Right lobe of liver (tissue), 6 donors: Measurements from ENCODE around the gene ITM2C. TPM values are rescaled to one million over a fixed set of nuclear protein-coding genes. Genes with fewer than 3 reads are reported as not detected.
A peak's percentile ranks its signal among the peaks of the same experiment; 100 is the strongest.

Experiments used
- ATAC-seq, 4 donors: fragments of 200-7000 bp; cut with Tn5 transposase; one replicate each; pipeline ENCODE4 v1.9.1; 2020; ENCODE audit warnings: mild to moderate bottlenecking in 4 of 4, moderate library complexity in 4 of 4
- DNase-seq, 3 donors: peaks; one replicate each; pipeline ENCODE4 v3.0.0-alpha.2; 2020
- H3K27ac ChIP-seq, 3 donors: fragments of 200-600 bp; one replicate each; pipeline ENCODE4 v1.8.0; 2022
- H3K27me3 ChIP-seq, 2 donors: fragments of 200-600 bp; one replicate each; pipeline ENCODE4 v1.8.0; 2022
- H3K36me3 ChIP-seq, 4 donors: fragments of 200-600 bp; sonication (generic) in 1 of 4; one replicate each; pipeline versions ENCODE4 v1.5.1 to v1.8.0; 2017 to 2022; ENCODE audit warnings: control low read depth in 1 of 4
- H3K4me1 ChIP-seq, 4 donors: fragments of 200-600 bp; sonication (generic) in 1 of 4; one replicate each; pipeline versions ENCODE4 v1.5.1 to v1.8.0; 2017 to 2022; ENCODE audit warnings: control low read depth in 1 of 4
- H3K4me3 ChIP-seq, 3 donors: fragments of 200-600 bp; one replicate each; pipeline ENCODE4 v1.8.0; 2022
- H3K9me3 ChIP-seq, 4 donors: fragments of 200-600 bp; sonication (generic) in 1 of 4; one replicate each; pipeline versions ENCODE4 v1.5.1 to v1.8.0; 2017 to 2022; ENCODE audit warnings: control low read depth in 1 of 4
- POLR2A ChIP-seq: fragments of 450-650 bp; IDR thresholded peaks from one replicate; pipeline ENCODE4 v1.6.1; 2017; ENCODE audit warnings: antibody characterized with exemption, mild to moderate bottlenecking
- WGBS: methylation state at CpG from one replicate; pipeline ENCODE4 v1.1.6; 2018; ENCODE audit warnings: low coverage, low lambda C conversion rate; ENCODE audit not compliant: insufficient coverage; ENCODE audit errors: missing lambda C conversion rate; 5-methylcytosine and 5-hydroxymethylcytosine counted together
- intact Hi-C, 2 donors: fragments of 100-400 bp; cut with DNase I; formaldehyde crosslinking; loops; one replicate each; pipeline versions ENCODE4 v1.11.2 to v1.14.1; 2022
- total RNA-seq, 6 experiments: library from RNA; depleted of rRNA in 2 of 6; stranded (reverse); fragments of >200 nt in 2 of 6; fragmentation: NEBNext Ultra II Directional in 3 of 6; extraction: Animal tissue kit (Norgen Biotek cat#: 25700) in 3 of 6; gene quantifications; one replicate each; pipeline versions ENCODE4 v1.1.0 to v1.2.4, GENCODE V29; 2016 to 2023
- TF ChIP-seq, protein P1 (sequence below), 4 donors: fragments of 200-600 bp in 3 of 4; fragments of 450-650 bp in 1 of 4; IDR thresholded peaks; one replicate each; pipeline versions ENCODE4 v1.5.1 to v1.8.0; 2016 to 2022; ENCODE audit warnings: antibody characterized with exemption in 4 of 4, mild to moderate bottlenecking in 2 of 4
- donor health status: DM: no; HTN: yes; CAD: no.
- donor health status: DM: no; HTN: no; CAD: no.
- donor health status: DM: no; HTN: no; CAD: no.
- donor health status: DM: no; HTN: yes; CAD: no.
- donor health status: DM: no; HTN: yes; CAD: no.

The ITM2C gene
- total RNA-seq, 6 experiments from 2014 or later = 11.1 to 26.9 (median 24.2) TPM

DNA sequence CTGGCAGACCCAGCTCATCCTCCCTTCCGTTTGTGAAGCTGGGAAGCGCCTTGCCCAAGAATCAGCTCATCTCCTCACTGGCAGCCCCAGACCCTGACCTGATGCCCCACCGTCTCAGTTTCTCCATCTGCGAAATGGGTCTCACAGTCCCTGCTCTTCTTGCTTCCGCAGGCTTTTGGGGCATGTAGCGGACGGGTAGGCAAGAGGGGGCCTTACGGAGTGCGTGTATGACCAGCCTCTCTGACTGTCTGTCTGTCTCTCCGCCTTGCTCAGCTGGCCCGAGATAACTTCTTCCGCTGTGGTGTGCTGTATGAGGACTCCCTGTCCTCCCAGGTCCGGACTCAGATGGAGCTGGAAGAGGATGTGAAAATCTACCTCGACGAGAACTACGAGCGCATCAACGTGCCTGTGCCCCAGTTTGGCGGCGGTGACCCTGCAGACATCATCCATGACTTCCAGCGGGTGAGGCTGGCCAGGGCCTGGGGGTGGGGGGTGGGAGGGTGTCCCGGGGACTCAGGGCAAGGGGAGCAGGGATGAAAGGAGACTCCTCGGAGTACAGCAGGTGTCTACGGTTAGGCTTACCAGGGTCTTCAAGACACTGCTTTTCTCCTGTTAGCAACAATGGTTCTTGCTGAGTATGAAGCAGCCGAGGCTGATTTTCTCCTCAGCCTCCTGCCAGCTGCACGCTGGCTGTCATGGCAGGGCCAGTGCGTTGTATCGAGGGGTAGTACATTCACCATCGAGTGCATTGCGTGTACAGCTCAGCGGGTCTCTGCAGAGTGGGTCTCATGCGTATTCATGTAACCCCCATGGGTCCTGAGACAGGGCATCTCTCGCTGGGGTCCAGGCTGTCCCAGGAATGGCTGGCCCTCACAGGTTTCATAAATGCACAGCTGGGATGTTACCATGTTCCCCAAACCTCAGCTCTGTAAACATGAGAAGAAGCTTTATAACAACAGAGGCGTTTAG, 10.9 kb downstream of the ITM2C start:
- no peaks in the 10 kb centered on the region for H3K4me1 ChIP-seq
- TF ChIP-seq, protein P1, sequence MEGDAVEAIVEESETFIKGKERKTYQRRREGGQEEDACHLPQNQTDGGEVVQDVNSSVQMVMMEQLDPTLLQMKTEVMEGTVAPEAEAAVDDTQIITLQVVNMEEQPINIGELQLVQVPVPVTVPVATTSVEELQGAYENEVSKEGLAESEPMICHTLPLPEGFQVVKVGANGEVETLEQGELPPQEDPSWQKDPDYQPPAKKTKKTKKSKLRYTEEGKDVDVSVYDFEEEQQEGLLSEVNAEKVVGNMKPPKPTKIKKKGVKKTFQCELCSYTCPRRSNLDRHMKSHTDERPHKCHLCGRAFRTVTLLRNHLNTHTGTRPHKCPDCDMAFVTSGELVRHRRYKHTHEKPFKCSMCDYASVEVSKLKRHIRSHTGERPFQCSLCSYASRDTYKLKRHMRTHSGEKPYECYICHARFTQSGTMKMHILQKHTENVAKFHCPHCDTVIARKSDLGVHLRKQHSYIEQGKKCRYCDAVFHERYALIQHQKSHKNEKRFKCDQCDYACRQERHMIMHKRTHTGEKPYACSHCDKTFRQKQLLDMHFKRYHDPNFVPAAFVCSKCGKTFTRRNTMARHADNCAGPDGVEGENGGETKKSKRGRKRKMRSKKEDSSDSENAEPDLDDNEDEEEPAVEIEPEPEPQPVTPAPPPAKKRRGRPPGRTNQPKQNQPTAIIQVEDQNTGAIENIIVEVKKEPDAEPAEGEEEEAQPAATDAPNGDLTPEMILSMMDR (IDR thresholded peaks at IDR 0.05) = no peak
- TF ChIP-seq POLR2A = no peak
- WGBS = 94% methylated on average over 3 of the region's 34 CpGs
- no peak overlapping the region for H3K27ac ChIP-seq
- H3K36me3 ChIP-seq = no peaks in the 10 kb centered on the region
- H3K9me3 ChIP-seq = no peaks in the 10 kb centered on the region
- no peaks in the 10 kb centered on the region for H3K27me3 ChIP-seq
- intact Hi-C loops = no loop called here
- peak in 2 of 3 donors; percentile 23 to 32 for DNase-seq
- ATAC-seq = no peak
- H3K4me3 ChIP-seq = no peak overlapping the region

GRCh38 chr2:230877116-230877758, 12.5 kb downstream of the ITM2C start:
- no peak overlapping the region for H3K4me3 ChIP-seq
- no peaks in the 10 kb centered on the region for H3K27me3 ChIP-seq
- 30% methylated on average over 2 of the region's 27 CpGs for WGBS
- DNase-seq = peak in 2 of 3 donors; percentile 40 to 48
- intact Hi-C loops = no loop called here
- no peaks in the 10 kb centered on the region for H3K9me3 ChIP-seq
- no peaks in the 10 kb centered on the region for H3K4me1 ChIP-seq
- TF ChIP-seq, protein P1 (IDR thresholded peaks at IDR 0.05) = no peak
- TF ChIP-seq POLR2A = no peak
- peak in 1 of 4 donors; percentile 9 for ATAC-seq
- H3K36me3 ChIP-seq = no peaks in the 10 kb centered on the region
- H3K27ac ChIP-seq = no peak overlapping the region

DNA sequence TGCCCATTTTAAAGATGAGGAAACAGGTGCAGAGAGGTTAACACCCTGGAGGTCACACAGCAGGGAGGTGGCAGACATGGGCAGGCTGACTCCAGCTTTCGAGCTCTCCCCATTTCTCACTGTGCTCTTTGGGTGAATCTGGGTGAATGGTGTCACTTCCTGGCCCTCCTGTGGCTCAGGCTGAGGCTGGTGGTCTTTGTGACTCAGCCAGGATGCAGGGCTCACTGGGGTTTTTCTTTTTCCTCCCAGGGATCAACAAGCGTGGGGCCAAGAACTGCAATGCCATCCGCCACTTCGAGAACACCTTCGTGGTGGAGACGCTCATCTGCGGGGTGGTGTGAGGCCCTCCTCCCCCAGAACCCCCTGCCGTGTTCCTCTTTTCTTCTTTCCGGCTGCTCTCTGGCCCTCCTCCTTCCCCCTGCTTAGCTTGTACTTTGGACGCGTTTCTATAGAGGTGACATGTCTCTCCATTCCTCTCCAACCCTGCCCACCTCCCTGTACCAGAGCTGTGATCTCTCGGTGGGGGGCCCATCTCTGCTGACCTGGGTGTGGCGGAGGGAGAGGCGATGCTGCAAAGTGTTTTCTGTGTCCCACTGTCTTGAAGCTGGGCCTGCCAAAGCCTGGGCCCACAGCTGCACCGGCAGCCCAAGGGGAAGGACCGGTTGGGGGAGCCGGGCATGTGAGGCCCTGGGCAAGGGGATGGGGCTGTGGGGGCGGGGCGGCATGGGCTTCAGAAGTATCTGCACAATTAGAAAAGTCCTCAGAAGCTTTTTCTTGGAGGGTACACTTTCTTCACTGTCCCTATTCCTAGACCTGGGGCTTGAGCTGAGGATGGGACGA, 13.2 kb downstream of the ITM2C start:
- TF ChIP-seq POLR2A = no peak
- TF ChIP-seq, protein P1 (IDR thresholded peaks at IDR 0.05) = no peak
- DNase-seq (peak in 2 of 3 donors; percentile 29 to 35), ATAC-seq (peak in 2 of 4 donors; percentile 41 to 45)
- WGBS = 80% methylated on average over 12 of the region's 20 CpGs
- H3K9me3 ChIP-seq = no peaks in the 10 kb centered on the region
- H3K36me3 ChIP-seq = no peaks in the 10 kb centered on the region
- H3K27ac ChIP-seq = no peak overlapping the region
- no peak overlapping the region for H3K4me3 ChIP-seq
- H3K27me3 ChIP-seq = no peaks in the 10 kb centered on the region
- intact Hi-C loops = no loop called here
- H3K4me1 ChIP-seq = no peaks in the 10 kb centered on the region

DNA sequence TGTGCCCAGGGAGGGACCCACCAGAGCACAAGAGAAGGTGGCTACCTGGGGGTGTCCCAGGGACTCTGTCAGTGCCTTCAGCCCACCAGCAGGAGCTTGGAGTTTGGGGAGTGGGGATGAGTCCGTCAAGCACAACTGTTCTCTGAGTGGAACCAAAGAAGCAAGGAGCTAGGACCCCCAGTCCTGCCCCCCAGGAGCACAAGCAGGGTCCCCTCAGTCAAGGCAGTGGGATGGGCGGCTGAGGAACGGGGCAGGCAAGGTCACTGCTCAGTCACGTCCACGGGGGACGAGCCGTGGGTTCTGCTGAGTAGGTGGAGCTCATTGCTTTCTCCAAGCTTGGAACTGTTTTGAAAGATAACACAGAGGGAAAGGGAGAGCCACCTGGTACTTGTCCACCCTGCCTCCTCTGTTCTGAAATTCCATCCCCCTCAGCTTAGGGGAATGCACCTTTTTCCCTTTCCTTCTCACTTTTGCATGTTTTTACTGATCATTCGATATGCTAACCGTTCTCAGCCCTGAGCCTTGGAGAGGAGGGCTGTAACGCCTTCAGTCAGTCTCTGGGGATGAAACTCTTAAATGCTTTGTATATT, 14.0 kb downstream of the ITM2C start:
- DNase-seq = peak in 2 of 3 donors; percentile 28 to 38
- 84% methylated on average over 3 of the region's 10 CpGs for WGBS
- Histone ChIP-seq H3K36me3 (no peaks in the 10 kb centered on the region), H3K9me3 (no peaks in the 10 kb centered on the region), H3K4me3 (no peak overlapping the region), H3K27ac (no peak overlapping the region), H3K4me1 (no peaks in the 10 kb centered on the region), H3K27me3 (no peaks in the 10 kb centered on the region)
- TF ChIP-seq POLR2A = no peak
- TF ChIP-seq, protein P1 (IDR thresholded peaks at IDR 0.05) = no peak
- intact Hi-C loops = no loop called here
- ATAC-seq = no peak
